ENCODE data around the gene S100A12. TPM values are rescaled to one million over a fixed set of nuclear protein-coding genes. Genes with fewer than 3 reads are reported as not detected.

The S100A12 gene
- total and polyA plus RNA-seq, 8 donors, result 1.1 to 178 (median 3.4) TPM

DNA sequence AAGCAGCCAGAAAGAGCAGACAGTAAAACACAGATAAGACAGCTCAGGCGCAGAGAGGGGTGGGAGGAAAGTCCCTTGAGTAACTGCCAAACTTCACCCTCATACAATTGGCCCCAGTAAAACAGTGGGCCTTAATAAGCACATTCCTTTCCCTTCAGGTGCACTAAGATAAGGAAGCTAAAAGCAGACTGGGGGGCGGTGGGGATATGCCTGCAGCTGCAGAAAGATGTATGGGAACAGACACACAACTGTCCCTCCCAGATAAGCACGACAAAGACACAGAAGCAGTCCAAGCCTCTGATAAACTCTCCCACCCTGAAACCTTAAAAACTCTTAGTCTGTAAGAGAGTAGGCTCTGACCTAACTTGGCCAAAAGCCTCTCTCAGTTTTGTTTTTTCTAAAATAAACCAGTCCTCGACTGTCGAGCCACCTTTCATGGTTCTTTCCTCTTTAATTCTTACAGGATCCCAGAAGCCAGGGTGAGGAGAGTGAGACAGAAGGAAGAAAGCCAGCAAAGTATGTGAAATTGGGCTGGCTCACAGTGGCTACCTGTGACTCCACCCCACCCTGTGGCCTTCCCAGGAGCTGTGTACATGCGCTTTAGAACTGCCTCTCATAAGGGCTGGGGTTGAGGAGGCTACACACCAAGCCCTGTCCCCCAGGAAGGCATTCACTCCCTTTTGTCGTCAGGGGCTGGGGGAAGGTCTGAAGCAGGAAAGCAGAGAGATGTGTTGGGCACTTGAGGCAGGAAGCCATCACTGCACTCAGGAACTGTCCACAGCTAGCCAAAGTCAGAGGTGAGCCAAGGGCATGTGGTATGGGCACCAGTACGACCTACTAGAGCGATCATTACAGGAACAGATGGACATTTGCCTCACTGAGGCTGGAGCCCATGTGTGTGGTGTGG lies 31.4 kb downstream of the S100A12 start:
- H3K4me1 ChIP-seq, result peaks cover 0 to 26% of the 10 kb centered on the region in 2 donors
- TF ChIP-seq, protein P1, sequence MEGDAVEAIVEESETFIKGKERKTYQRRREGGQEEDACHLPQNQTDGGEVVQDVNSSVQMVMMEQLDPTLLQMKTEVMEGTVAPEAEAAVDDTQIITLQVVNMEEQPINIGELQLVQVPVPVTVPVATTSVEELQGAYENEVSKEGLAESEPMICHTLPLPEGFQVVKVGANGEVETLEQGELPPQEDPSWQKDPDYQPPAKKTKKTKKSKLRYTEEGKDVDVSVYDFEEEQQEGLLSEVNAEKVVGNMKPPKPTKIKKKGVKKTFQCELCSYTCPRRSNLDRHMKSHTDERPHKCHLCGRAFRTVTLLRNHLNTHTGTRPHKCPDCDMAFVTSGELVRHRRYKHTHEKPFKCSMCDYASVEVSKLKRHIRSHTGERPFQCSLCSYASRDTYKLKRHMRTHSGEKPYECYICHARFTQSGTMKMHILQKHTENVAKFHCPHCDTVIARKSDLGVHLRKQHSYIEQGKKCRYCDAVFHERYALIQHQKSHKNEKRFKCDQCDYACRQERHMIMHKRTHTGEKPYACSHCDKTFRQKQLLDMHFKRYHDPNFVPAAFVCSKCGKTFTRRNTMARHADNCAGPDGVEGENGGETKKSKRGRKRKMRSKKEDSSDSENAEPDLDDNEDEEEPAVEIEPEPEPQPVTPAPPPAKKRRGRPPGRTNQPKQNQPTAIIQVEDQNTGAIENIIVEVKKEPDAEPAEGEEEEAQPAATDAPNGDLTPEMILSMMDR (IDR thresholded peaks at IDR 0.05), result no peak
- ATAC-seq, result peak; percentile 5
- H3K27me3 ChIP-seq, result peaks cover 0 to 17% of the 10 kb centered on the region in 2 donors
- intact Hi-C loops (cut with DNase I), result no loop called here
- DNase-seq, result no peak
- H3K27ac ChIP-seq, result peak overlapping the region in 1 of 2 donors; percentile 35
- no peak overlapping the region for H3K4me3 ChIP-seq
- no peaks in the 10 kb centered on the region for H3K9me3 ChIP-seq
- H3K36me3 ChIP-seq, result no peaks in the 10 kb centered on the region

DNA sequence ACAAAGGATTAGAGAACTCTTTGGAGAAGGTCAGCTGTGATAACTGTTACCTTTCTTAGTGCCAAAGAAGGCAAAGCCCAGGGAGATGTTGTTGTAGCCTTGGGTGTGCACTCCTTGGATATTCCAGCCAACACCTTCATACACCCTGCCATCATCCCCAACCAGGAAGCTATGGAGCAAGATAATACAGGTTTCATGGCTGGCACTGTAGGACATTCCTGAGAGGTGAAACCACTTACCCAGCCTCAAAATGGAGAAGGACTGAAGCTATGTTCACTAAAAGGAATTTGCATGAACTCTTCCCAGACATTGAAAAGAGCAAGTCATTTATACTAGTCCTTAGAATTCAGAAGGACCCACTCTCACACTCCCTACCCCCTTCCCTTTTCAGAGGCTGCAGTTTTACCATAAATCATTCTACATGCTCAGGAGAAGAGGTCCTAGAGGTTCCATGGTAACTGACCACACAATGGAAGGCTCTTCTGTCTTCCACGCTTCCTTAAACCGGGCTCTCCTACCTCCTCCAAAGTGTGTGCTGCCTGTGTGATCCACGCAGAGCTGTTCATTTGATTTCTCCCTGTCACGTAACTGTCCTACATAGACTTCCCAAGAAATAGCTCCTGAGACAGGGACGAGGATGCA lies 32.3 kb downstream of the S100A12 start:
- Histone ChIP-seq H3K4me3 (no peak overlapping the region), H3K27me3 (peaks cover 0 to 8% of the 10 kb centered on the region in 2 donors), H3K36me3 (no peaks in the 10 kb centered on the region), H3K4me1 (peaks cover 0 to 26% of the 10 kb centered on the region in 2 donors), H3K27ac (no peak overlapping the region), H3K9me3 (no peaks in the 10 kb centered on the region)
- intact Hi-C loops (cut with DNase I), result no loop called here
- DNase-seq (no peak), ATAC-seq (no peak)
- TF ChIP-seq, protein P1 (IDR thresholded peaks at IDR 0.05), result no peak

DNA sequence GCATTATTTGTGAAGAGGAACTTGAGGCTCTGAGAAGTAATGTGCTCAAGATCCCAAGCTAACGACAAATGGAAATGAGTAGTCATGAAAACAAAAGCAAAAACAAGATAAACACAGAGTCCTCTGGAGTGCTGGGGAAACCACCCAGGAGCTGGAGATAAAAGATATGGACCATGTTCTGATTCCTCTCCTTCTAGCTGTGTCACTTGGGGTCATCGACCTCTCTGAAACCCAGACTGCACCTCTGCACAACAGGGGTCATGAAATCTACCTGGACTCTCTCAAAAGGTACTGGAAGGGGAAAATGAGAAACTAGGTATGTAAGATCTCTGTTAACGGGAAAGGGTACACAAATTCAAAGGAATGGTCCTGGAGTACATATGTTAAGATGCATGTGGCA lies 33.2 kb downstream of the S100A12 start:
- peaks cover 0 to 4% of the 10 kb centered on the region in 2 donors for H3K27me3 ChIP-seq
- H3K9me3 ChIP-seq, result no peaks in the 10 kb centered on the region
- ATAC-seq, result no peak
- no peak overlapping the region for H3K27ac ChIP-seq
- peaks cover 0 to 26% of the 10 kb centered on the region in 2 donors for H3K4me1 ChIP-seq
- no peak for DNase-seq
- H3K36me3 ChIP-seq, result no peaks in the 10 kb centered on the region
- intact Hi-C loops (cut with DNase I), result no loop called here
- no peak overlapping the region for H3K4me3 ChIP-seq
- TF ChIP-seq, protein P1 (IDR thresholded peaks at IDR 0.05), result no peak

DNA sequence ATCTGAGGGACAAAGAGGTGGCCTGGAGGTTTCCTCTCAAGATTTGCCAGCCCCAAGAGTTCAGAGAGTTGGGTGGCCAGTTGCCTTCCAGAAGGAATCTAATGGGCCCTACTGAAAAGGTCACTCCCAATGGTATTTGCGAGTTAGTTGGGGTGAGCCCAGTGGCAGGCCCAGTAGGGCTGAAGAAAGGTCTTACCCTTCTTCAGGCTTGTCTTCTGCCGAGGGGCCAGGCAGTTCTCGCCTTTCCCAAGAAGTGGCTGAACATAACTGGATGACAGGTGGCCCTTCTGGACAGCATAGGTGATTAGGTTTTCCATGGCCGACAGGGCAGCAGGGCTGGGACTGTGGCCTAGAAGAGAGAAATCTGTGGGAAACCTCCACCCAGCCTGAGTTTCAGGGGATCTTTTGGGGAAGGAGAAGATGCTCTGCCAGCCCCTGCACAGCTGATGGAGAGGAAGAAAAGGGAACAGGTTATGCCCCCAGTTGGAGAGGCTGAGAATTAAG lies 33.9 kb downstream of the S100A12 start:
- peaks cover 0 to 4% of the 10 kb centered on the region in 2 donors for H3K27me3 ChIP-seq
- no peak overlapping the region for H3K4me3 ChIP-seq
- no peak for DNase-seq
- H3K36me3 ChIP-seq, result no peaks in the 10 kb centered on the region
- intact Hi-C loops (cut with DNase I), result no loop called here
- peaks cover 0 to 23% of the 10 kb centered on the region in 2 donors for H3K4me1 ChIP-seq
- no peak for ATAC-seq
- H3K9me3 ChIP-seq, result no peaks in the 10 kb centered on the region
- TF ChIP-seq, protein P1 (IDR thresholded peaks at IDR 0.05), result no peak
- H3K27ac ChIP-seq, result no peak overlapping the region

DNA sequence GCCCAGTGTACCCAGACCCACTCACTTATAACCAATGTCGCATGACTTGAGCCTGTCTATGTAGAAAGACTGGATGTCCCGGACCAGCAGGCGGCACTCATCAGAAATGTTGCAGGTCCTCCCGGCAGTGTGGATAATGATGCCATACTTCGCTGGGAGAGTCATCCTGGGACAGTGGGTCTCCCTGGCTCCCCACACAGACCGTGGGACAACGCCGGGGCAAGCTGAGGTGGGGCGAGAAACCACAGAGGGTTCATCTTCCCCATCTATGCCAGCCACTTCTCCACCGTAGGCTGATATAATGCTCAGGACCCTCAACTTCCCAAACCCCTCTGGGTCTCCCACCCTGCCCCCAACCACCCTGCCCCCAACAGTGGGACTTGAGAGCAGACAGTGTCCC lies 35.1 kb downstream of the S100A12 start:
- TF ChIP-seq, protein P1 (IDR thresholded peaks at IDR 0.05), result no peak
- H3K9me3 ChIP-seq, result no peaks in the 10 kb centered on the region
- DNase-seq, result no peak
- no peak overlapping the region for H3K4me3 ChIP-seq
- peaks cover 0 to 12% of the 10 kb centered on the region in 2 donors for H3K4me1 ChIP-seq
- intact Hi-C loops (cut with DNase I), result no loop called here
- H3K27ac ChIP-seq, result no peak overlapping the region
- no peaks in the 10 kb centered on the region for H3K27me3 ChIP-seq
- ATAC-seq, result no peak
- H3K36me3 ChIP-seq, result no peaks in the 10 kb centered on the region

Data from left lung (tissue), 10 donors.